GM19035 (cell line): ENCODE measurements around the gene MAST4.
"Not testable (repeated sequence)": the region's sequence is repeated elsewhere in the genome, so short reads cannot be mapped to it uniquely, and the experiment has no call there.

ENCODE experiments used
- ATAC-seq: cut with Tn5 transposase; IDR thresholded peaks from one replicate; pipeline ENCODE4 v1.9.1; 2021; ENCODE audit not compliant: unreplicated experiment

MAST4 gene

DNA sequence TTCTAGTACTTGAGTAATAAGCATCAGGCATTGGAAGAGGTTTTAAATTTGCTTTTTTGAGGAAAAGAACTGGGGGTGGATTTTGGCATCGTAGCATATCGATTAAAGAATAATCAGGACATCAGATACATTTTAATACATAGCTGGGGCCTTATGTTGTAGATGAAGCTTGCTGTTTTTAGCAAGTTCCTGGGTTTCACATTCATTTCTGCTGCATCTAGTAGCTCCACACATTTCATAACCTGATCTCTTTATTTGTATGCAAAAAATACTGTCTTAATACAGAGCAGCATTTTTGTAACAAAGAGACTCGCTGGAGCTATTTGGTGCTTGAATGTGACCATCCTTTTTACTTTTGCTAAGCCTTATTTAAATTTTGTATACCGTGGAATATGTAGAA is 571.9 kb downstream of the MAST4 start:
- ATAC-seq, result no peak

GRCh38 chr5:67170767-67171166 is 574.6 kb downstream of the MAST4 start:
- ATAC-seq, result no peak

- ATAC-seq, result not testable (repeated sequence)
These were observed 577.2 kb downstream of the MAST4 start for GRCh38 chr5:67173351-67173750.

- no peak for ATAC-seq
These were observed 577.8 kb downstream of the MAST4 start for GRCh38 chr5:67173959-67174358.

- no peak for ATAC-seq
These were observed 580.7 kb downstream of the MAST4 start for GRCh38 chr5:67176936-67177335.

DNA sequence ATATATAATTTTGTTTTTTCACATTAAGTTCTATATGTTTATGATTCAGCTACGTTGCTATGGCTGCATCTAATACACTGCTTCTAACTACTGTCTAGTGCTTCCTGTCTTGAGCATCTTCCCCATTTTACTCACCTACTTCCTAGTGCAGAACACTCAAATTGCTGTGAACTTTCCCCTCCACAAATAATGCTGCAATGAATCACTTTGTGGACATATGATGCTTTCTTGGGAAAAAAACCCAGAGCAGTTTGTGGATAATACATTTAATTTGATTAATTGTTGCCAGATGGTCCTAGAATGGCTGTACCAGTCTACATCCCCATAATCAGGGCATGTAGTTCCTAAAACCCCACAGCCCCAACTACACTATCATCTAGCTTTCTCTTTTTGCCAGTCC is 581.9 kb downstream of the MAST4 start:
- no peak for ATAC-seq

GRCh38 chr5:67178966-67179365 is 582.8 kb downstream of the MAST4 start:
- ATAC-seq, result no peak

- no peak for ATAC-seq
These were observed 583.6 kb downstream of the MAST4 start for GRCh38 chr5:67179697-67180361.

DNA sequence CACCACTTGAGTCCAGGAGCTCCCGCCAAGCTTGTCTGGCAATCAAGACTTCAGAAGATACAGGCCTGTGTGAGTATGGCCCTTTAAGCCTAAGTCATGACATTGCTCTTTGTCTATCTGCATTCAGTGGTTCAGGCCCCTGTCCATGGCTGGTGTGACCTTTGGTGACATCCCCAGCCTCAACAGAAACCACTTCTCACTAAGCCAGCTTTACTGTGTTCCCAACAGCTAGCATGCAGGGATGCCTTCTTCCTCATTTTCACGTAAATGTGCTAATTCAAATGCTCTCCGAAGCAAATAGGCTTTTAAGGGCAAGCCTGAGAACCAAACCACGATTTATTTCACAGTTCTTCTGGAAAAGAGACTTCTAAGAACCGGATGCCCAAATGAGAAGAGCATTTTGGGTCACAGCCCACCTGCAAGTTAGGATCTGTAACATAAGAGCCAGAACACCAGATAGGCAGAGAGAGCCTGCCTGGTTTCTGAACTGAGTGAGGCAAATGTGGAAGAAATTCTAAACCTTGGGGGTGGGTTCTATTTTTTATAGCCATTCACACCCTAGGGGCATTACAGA is 585.5 kb downstream of the MAST4 start:
- ATAC-seq, result no peak

- ATAC-seq, result no peak
These were observed 586.2 kb downstream of the MAST4 start for GRCh38 chr5:67182301-67182790.

- ATAC-seq, result no peak
These were observed 587.7 kb downstream of the MAST4 start for GRCh38 chr5:67183859-67184258.

GRCh38 chr5:67187006-67187715 is 591.0 kb downstream of the MAST4 start:
- ATAC-seq, result no peak

DNA sequence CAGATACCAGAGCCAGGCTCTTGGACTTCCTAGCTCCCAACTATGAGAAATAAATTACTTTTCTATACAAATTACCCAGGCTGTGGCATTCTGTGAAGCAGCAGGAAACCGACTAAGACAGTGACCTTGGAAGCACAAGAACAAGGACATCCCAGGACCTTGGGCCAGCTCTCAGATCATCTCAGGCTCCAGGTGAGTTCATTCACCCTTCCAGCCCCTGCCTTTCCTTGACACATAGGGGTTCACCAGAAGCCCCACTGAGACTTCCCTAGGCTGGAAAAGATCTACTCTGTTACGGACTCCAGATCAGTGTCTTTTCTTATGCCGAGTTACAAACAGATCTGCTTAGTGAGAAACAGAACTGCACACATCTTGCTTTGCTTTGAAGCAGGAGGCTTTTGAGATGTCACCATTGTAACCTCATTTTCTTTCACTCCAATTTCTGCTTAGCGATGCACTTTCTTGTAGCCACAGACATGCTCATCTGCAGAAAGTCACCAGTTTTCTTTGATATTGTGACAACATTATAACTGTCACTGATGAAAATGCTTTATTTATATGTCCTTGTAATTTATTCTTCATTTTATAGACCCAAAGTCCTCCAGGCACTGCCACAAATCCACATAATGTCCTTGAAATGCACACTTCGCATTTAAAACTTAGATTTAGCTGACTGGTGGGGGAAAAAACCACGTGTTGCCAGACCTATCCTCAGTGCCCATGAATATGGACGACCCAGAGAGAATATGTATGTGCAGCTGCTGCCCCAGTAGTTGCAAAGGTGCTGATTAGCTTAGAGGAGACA is 592.3 kb downstream of the MAST4 start:
- no peak for ATAC-seq

DNA sequence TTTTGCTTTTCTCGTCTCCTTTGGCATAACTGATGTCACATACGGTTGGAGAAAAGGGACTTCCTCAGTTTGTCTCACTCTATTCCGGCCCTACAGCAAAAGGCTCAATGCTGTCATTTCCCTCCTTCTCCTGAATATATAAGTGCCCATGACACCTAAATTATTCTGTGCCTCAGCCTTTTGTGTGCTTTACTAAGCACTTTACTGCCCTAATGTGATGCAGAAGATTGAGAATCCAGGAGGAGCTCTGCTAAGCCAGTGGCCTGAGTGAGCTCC is 592.8 kb downstream of the MAST4 start:
- no peak for ATAC-seq

- no peak for ATAC-seq
These were observed 593.7 kb downstream of the MAST4 start for GRCh38 chr5:67189931-67190330.

- ATAC-seq, result no peak
These were observed 594.2 kb downstream of the MAST4 start for GRCh38 chr5:67190410-67190809.

GRCh38 chr5:67190861-67191260 is 594.7 kb downstream of the MAST4 start:
- ATAC-seq, result no peak

- ATAC-seq, result no peak
These were observed 596.7 kb downstream of the MAST4 start for GRCh38 chr5:67192719-67193438.

- no peak for ATAC-seq
These were observed 597.2 kb downstream of the MAST4 start for GRCh38 chr5:67193439-67193807.

- no peak for ATAC-seq
These were observed 598.0 kb downstream of the MAST4 start for GRCh38 chr5:67194166-67194565.
